Measurements from ENCODE around the gene RHOT1.
"Not testable (repeated sequence)": the region's sequence is repeated elsewhere in the genome, so short reads cannot be mapped to it uniquely, and the experiment has no call there.

Gene RHOT1

DNA sequence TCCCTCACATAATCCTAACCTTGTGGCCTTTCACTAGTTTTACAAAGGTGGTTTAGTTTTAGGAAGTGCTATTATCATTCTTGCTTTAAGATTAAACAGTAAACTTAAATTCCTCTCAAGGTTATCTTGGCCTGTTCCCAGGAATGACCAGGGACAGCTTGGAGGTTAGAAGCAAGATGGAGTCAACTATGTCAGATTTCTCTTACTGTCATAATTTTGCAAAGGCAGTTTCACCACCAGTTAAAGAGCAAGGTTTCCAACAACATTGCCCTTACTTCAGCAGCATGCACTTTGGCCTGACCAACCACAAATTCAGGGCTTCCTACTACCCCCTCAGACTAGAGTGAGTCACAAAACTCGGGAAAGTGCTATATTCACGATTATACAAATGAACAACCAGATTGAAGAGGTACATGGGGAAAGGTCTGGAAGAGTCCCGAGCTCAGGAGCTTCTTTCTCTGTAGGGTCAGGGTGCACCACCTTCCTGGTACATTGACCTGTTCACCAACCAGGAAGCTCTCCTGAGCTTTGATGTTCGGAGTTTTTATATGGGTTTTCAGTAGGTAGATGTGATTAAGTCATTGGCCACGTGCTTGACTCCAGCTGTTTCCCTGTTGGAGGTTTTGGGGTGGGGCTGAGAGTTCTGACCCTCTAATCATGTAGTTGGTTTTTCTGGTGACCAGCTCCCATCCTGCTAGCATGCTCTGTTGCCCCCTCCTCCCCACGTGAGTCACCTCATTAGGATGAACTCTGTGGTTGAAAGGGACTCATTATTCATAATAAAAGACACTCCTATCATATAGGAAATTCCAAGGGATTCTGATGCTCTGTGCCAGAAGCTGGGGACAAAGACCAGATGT lies 19.4 kb downstream of the RHOT1 start:
- Histone ChIP-seq H3K27ac (replicated peaks) (no peak overlapping the region), H3K27me3 (ENCODE audit: insufficient read depth, poor library complexity, severe bottlenecking) (no peaks in the 10 kb centered on the region), H3K4me3 (replicated peaks; ENCODE audit: insufficient read depth, low read length) (no peak overlapping the region)
- no peak for DNase-seq (ENCODE audit: low read depth in 1 of 2, low spot score in 1 of 2)
- no peak for TF ChIP-seq GABPA (IDR thresholded peaks at IDR 0.05; ENCODE audit: low read depth)
- TF ChIP-seq, protein P1, sequence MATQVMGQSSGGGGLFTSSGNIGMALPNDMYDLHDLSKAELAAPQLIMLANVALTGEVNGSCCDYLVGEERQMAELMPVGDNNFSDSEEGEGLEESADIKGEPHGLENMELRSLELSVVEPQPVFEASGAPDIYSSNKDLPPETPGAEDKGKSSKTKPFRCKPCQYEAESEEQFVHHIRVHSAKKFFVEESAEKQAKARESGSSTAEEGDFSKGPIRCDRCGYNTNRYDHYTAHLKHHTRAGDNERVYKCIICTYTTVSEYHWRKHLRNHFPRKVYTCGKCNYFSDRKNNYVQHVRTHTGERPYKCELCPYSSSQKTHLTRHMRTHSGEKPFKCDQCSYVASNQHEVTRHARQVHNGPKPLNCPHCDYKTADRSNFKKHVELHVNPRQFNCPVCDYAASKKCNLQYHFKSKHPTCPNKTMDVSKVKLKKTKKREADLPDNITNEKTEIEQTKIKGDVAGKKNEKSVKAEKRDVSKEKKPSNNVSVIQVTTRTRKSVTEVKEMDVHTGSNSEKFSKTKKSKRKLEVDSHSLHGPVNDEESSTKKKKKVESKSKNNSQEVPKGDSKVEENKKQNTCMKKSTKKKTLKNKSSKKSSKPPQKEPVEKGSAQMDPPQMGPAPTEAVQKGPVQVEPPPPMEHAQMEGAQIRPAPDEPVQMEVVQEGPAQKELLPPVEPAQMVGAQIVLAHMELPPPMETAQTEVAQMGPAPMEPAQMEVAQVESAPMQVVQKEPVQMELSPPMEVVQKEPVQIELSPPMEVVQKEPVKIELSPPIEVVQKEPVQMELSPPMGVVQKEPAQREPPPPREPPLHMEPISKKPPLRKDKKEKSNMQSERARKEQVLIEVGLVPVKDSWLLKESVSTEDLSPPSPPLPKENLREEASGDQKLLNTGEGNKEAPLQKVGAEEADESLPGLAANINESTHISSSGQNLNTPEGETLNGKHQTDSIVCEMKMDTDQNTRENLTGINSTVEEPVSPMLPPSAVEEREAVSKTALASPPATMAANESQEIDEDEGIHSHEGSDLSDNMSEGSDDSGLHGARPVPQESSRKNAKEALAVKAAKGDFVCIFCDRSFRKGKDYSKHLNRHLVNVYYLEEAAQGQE (IDR thresholded peaks at IDR 0.05; ENCODE audit: insufficient replicate concordance, low read depth) = no peak
- TF ChIP-seq, protein P2, sequence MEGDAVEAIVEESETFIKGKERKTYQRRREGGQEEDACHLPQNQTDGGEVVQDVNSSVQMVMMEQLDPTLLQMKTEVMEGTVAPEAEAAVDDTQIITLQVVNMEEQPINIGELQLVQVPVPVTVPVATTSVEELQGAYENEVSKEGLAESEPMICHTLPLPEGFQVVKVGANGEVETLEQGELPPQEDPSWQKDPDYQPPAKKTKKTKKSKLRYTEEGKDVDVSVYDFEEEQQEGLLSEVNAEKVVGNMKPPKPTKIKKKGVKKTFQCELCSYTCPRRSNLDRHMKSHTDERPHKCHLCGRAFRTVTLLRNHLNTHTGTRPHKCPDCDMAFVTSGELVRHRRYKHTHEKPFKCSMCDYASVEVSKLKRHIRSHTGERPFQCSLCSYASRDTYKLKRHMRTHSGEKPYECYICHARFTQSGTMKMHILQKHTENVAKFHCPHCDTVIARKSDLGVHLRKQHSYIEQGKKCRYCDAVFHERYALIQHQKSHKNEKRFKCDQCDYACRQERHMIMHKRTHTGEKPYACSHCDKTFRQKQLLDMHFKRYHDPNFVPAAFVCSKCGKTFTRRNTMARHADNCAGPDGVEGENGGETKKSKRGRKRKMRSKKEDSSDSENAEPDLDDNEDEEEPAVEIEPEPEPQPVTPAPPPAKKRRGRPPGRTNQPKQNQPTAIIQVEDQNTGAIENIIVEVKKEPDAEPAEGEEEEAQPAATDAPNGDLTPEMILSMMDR (IDR thresholded peaks at IDR 0.05; ENCODE audit: insufficient read depth, low read length) = no peak
- no peak for TF ChIP-seq SPI1 (IDR thresholded peaks at IDR 0.05; ENCODE audit: borderline replicate concordance, low read depth)
- no peak for TF ChIP-seq POLR2AphosphoS5 (IDR thresholded peaks at IDR 0.05; ENCODE audit: low read depth)

DNA sequence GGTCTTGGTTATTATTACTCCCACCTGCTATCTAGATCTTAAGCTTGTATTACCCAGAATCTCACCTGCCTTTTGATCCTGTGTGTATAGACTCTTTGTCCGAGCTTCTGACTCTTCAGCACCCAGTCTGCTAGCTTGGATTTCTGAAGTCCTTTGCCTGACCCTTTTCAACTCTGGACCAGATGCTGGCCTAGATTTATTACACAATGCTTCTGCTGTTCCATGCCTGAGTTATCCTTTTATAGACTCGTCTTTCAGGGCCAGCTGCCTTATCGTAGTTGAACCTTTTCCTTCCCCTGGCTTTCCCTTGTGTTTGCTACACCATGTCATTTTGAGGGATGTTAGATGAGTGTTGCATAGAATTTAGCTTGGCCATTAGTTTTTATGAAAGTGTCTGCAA lies 32.6 kb downstream of the RHOT1 start:
- TF ChIP-seq GABPA (IDR thresholded peaks at IDR 0.05; ENCODE audit: low read depth) (no peak), SPI1 (IDR thresholded peaks at IDR 0.05; ENCODE audit: borderline replicate concordance, low read depth) (no peak)
- TF ChIP-seq, protein P2 (IDR thresholded peaks at IDR 0.05; ENCODE audit: insufficient read depth, low read length) = no peak
- TF ChIP-seq, protein P1 (IDR thresholded peaks at IDR 0.05; ENCODE audit: insufficient replicate concordance, low read depth) = no peak
- Histone ChIP-seq H3K4me3 (replicated peaks; ENCODE audit: insufficient read depth, low read length) (no peak overlapping the region), H3K27ac (replicated peaks) (no peak overlapping the region), H3K27me3 (ENCODE audit: insufficient read depth, poor library complexity, severe bottlenecking) (no peaks in the 10 kb centered on the region)
- DNase-seq (ENCODE audit: low read depth in 1 of 2, low spot score in 1 of 2) = no peak

DNA sequence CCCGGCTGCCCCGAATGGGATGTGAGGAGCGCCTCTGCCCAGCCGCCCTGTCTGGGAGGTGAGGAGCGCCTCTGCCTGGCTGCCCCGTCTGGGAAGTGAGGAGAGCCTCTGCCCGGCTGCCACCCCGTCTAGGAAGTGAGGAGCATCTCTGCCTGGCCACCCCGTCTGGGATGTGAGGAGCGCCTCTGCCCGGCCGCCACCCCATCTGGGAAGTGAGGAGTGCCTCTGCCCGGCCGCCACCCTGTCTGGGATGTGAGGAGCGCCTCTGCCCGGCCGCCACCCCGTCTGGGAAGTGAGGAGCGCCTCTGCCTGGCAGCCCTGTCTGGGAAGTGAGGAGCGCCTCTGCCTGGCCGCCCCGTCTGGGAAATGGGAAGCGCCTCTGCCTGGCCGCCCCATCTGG lies 36.4 kb downstream of the RHOT1 start:
- DNase-seq (ENCODE audit: low read depth in 1 of 2, low spot score in 1 of 2); H3K4me3 ChIP-seq (replicated peaks; ENCODE audit: insufficient read depth, low read length); H3K27ac ChIP-seq (replicated peaks); H3K27me3 ChIP-seq (ENCODE audit: insufficient read depth, poor library complexity, severe bottlenecking): not testable (repeated sequence)

DNA sequence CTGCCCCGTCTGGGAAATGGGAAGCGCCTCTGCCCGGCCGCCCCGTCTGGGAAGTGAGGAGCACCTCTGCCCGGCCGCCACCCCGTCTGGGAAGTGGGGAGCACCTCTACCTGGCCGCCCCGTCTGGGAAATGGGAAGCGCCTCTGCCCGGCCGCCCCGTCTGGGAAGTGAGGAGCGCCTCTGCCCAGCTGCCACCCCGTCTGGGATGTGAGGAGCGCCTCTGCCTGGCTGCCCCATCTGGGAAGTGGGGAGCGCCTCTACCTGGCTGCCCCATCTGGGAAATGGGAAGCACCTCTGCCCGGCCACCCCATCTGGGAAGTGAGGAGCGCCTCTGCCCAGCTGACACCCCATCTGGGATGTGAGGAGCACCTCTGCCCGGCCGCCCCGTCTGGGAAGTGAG lies 36.8 kb downstream of the RHOT1 start:
- not testable (repeated sequence) for H3K27ac ChIP-seq (replicated peaks); DNase-seq (ENCODE audit: low read depth in 1 of 2, low spot score in 1 of 2); H3K27me3 ChIP-seq (ENCODE audit: insufficient read depth, poor library complexity, severe bottlenecking); H3K4me3 ChIP-seq (replicated peaks; ENCODE audit: insufficient read depth, low read length)

DNA sequence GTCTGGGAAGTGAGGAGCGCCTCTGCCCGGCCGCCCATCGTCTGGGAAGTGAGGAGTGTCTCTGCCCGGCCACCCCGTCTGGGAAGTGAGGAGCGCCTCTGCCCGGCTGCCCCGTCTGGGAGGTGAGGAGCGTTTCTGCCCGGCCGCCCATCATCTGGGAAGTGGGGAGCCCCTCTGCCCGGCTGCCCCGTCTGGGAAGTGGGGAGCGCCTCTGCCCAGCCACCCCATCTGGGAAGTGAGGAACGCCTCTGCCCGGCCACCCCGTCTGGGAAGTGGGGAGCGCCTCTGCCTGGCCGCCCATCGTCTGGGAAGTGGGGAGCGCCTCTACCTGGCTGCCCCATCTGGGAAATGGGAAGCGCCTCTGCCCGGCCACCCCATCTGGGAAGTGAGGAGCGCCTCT lies 37.2 kb downstream of the RHOT1 start:
- not testable (repeated sequence) for DNase-seq (ENCODE audit: low read depth in 1 of 2, low spot score in 1 of 2); H3K27ac ChIP-seq (replicated peaks); H3K27me3 ChIP-seq (ENCODE audit: insufficient read depth, poor library complexity, severe bottlenecking); H3K4me3 ChIP-seq (replicated peaks; ENCODE audit: insufficient read depth, low read length)

DNA sequence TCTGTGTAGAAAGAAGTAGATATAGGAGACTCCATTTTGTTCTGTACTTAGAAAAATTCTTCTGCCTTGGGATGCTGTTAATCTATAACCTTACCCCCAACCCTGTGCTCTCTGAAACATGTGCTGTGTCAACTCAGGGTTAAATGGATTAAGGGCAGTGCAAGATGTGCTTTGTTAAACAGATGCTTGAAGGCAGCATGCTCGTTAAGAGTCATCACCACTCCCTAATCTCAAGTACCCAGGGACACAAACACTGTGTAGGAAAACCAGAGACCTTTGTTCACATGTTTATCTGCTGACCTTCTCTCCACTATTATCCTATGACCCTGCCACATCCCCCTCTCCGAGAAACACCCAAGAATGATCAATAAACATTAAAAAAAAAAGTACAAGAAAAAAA lies 38.0 kb downstream of the RHOT1 start:
- not testable (repeated sequence) for H3K4me3 ChIP-seq (replicated peaks; ENCODE audit: insufficient read depth, low read length); H3K27ac ChIP-seq (replicated peaks); DNase-seq (ENCODE audit: low read depth in 1 of 2, low spot score in 1 of 2); H3K27me3 ChIP-seq (ENCODE audit: insufficient read depth, poor library complexity, severe bottlenecking)
